Aorta (tissue), 5 donors: ENCODE results near the gene DHX40. TPM values are rescaled to one million over a fixed set of nuclear protein-coding genes. Genes with fewer than 3 reads are reported as not detected.
"Not testable (repeated sequence)": the region's sequence is repeated elsewhere in the genome, so short reads cannot be mapped to it uniquely, and the experiment has no call there.

Experiments
- ATAC-seq: fragments of 200-7000 bp; cut with Tn5 transposase; one replicate; pipeline ENCODE4 v1.9.1; 2022; ENCODE audit warnings: moderate library complexity; ENCODE audit not compliant: low FRiP score
- DNase-seq, 2 donors: peaks; one replicate each; pipeline ENCODE4 v3.0.0-alpha.2; 2020
- H3K27ac ChIP-seq, 2 donors: one replicate each; pipeline ENCODE4 v1.5.1; 2013; ENCODE audit warnings: low read length in 2 of 2, mild to moderate bottlenecking in 2 of 2, moderate library complexity in 2 of 2, control low read depth in 1 of 2, inconsistent platforms in 1 of 2, low read depth in 1 of 2
- H3K27me3 ChIP-seq, 2 donors: one replicate each; pipeline ENCODE4 v1.6.1; 2013; ENCODE audit warnings: control low read depth in 1 of 2, low read length in 1 of 2, mild to moderate bottlenecking in 1 of 2, moderate library complexity in 1 of 2; ENCODE audit not compliant: insufficient read depth in 2 of 2, control insufficient read depth in 1 of 2
- H3K36me3 ChIP-seq, 2 donors: one replicate each; pipeline ENCODE4 v1.6.1; 2013; ENCODE audit warnings: control low read depth in 1 of 2, low read length in 1 of 2, mild to moderate bottlenecking in 1 of 2; ENCODE audit not compliant: insufficient read depth in 2 of 2, control insufficient read depth in 1 of 2
- H3K4me1 ChIP-seq, 2 donors: one replicate each; pipeline ENCODE4 v1.6.1; 2013; ENCODE audit warnings: low read length in 2 of 2, control low read depth in 1 of 2, mild to moderate bottlenecking in 1 of 2, moderate library complexity in 1 of 2; ENCODE audit not compliant: insufficient read depth in 2 of 2, control insufficient read depth in 1 of 2
- H3K4me3 ChIP-seq, 2 donors: one replicate each; pipeline ENCODE4 v1.5.1; 2013; ENCODE audit warnings: low read length in 2 of 2, control low read depth in 1 of 2, mild to moderate bottlenecking in 1 of 2
- H3K9me3 ChIP-seq: one replicate; pipeline ENCODE4 v1.6.1; 2013; ENCODE audit warnings: mild to moderate bottlenecking, low read length; ENCODE audit not compliant: control insufficient read depth
- WGBS, 2 donors: extraction: QIAGEN DNeasy Blood & Tissue Kit; methylation state at CpG; one replicate each; pipeline ENCODE4 v1.1.7; 2013; 5-methylcytosine and 5-hydroxymethylcytosine counted together
- intact Hi-C, 2 donors: fragments of 100-400 bp; cut with DNase I; formaldehyde crosslinking; loops; one replicate each; pipeline versions ENCODE4 v1.14.2 to v1.15.0; 2022
- long read RNA-seq, 2 donors: library from polyadenylated mRNA; unstranded; transcript quantifications; one replicate each; pipeline ENCODE4 v2.0.0, GENCODE V29; 2020 to 2021
- polyA plus RNA-seq, 2 donors: library from polyadenylated mRNA; stranded (reverse); fragments of 200-250 nt; gene quantifications; one replicate each; pipeline ENCODE4 v1.2.3, GENCODE V29; 2013
- total RNA-seq, 2 donors: library from RNA; stranded (reverse); fragmentation: NEBNext Ultra II Directional; extraction: Animal tissue kit (Norgen Biotek cat#: 25700); gene quantifications; one replicate each; pipeline ENCODE4 v1.2.1, GENCODE V29; 2021
- donor health status: healthy with polysubstance abuse.
- donor health status: Bipolar disorder and iron deficiency.
- donor health status: DM: no; HTN: no; CAD: no.
- donor health status: DM: no; HTN: no; CAD: no.
- donor health status: DM: yes; HTN: yes; CAD: no.

The DHX40 gene, protein sequence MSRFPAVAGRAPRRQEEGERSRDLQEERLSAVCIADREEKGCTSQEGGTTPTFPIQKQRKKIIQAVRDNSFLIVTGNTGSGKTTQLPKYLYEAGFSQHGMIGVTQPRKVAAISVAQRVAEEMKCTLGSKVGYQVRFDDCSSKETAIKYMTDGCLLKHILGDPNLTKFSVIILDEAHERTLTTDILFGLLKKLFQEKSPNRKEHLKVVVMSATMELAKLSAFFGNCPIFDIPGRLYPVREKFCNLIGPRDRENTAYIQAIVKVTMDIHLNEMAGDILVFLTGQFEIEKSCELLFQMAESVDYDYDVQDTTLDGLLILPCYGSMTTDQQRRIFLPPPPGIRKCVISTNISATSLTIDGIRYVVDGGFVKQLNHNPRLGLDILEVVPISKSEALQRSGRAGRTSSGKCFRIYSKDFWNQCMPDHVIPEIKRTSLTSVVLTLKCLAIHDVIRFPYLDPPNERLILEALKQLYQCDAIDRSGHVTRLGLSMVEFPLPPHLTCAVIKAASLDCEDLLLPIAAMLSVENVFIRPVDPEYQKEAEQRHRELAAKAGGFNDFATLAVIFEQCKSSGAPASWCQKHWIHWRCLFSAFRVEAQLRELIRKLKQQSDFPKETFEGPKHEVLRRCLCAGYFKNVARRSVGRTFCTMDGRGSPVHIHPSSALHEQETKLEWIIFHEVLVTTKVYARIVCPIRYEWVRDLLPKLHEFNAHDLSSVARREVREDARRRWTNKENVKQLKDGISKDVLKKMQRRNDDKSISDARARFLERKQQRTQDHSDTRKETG
- 10 to 100 TPM; 29.3 to 34.0 TPM for total RNA-seq
- polyA plus RNA-seq, result 10 to 100 TPM; 17.3 to 26.5 TPM
- long read RNA-seq, donor 1, transcript DHX40-201 (18 exons, 3,660 nt), result major isoform, 6 of 13 reads
- long read RNA-seq, donor 1, partial matches to known transcripts, result 3 of 13 reads
- long read RNA-seq, donor 1, other reads (novel, unspliced or antisense), result 4 of 13 reads
- long read RNA-seq, donor 2, transcript DHX40-201 (18 exons, 3,660 nt), result major isoform, 16 of 24 reads
- long read RNA-seq, donor 2, partial matches to known transcripts, result 2 of 24 reads
- long read RNA-seq, donor 2, other reads (novel, unspliced or antisense), result 6 of 24 reads

GRCh38 chr17:59565171-59565958, at the start of gene DHX40:
Gene DHX40, plus strand, starts transcription at chr17:59565610. Its CDS starts 62 bp downstream, at chr17:59565672.
- peak within 1 kb of the TSS in 1 of 2 donors; percentile 85 for H3K27ac ChIP-seq
- intact Hi-C loops, result loop anchor here (5.0 kb wide), 2 partner anchors 52 to 253 kb away; partner anchors contain the start of gene CLTC (in 1 of the 2)
- peak; percentile 98 for ATAC-seq
- peak; percentile 97 to 98 for DNase-seq
- H3K4me3 ChIP-seq, result peak within 1 kb of the TSS; percentile 68 to 92
- 6 to 8% methylated on average over 62 of the region's 62 CpGs for WGBS, 2 donors
- H3K4me1 ChIP-seq, result no peaks in the 10 kb centered on the region
- no peaks in the 10 kb centered on the region for H3K27me3 ChIP-seq
- no peaks in the 10 kb centered on the region for H3K9me3 ChIP-seq
- no peaks in the 10 kb centered on the region for H3K36me3 ChIP-seq

DNA sequence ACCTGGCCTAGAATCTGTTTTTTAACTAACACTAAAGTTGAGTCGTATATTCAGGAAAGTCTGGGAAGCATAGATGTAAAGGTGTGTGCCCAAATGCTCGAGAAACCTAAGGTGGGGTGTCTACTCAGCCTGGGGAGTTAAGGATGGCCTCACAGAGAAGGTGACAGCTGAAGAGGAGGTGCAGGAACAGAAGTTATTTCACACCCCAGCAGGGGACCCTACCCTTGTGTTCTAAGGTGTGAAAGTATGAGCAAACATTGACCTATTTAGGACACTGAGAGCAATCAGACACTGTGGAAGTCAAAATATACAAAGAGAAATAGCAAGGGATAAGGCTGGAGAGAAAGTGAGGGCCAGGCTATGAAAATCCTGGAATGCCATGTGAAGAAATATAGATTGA, 49.0 kb upstream of the DHX40 start:
- H3K36me3 ChIP-seq, result no peaks in the 10 kb centered on the region
- H3K27ac ChIP-seq, result no peak overlapping the region
- WGBS, 2 donors, result 84 to 85% methylated on average over 2 of the region's 2 CpGs
- no peaks in the 10 kb centered on the region for H3K27me3 ChIP-seq
- intact Hi-C loops, result no loop called here
- no peak for DNase-seq
- H3K9me3 ChIP-seq, result no peaks in the 10 kb centered on the region
- no peaks in the 10 kb centered on the region for H3K4me1 ChIP-seq
- no peak overlapping the region for H3K4me3 ChIP-seq
- no peak for ATAC-seq

DNA sequence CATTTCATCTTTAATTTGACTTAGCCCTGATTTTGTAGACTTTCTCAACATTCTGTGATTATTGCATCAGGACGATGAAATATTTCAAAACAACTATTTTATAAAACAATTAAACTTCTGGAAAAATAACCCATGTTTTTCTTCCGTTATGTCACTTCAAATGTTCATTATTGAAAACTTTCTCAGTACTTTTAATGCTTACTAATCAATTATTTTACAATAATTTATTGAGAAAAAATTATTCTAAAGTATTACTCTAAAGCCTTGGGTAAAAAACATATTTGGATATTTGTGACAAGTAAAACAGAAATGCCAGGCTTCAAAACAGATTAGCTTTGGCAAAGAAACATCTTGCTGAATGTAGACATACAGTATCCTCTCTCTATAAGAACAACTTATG, 46.3 kb upstream of the DHX40 start:
- H3K27me3 ChIP-seq, result no peaks in the 10 kb centered on the region
- DNase-seq (no peak), ATAC-seq (no peak)
- no peaks in the 10 kb centered on the region for H3K4me1 ChIP-seq
- no peak overlapping the region for H3K27ac ChIP-seq
- 93 to 97% methylated on average over 2 of the region's 2 CpGs for WGBS, 2 donors
- H3K4me3 ChIP-seq, result no peak overlapping the region
- H3K36me3 ChIP-seq, result no peaks in the 10 kb centered on the region
- intact Hi-C loops, result no loop called here
- no peaks in the 10 kb centered on the region for H3K9me3 ChIP-seq

- Histone ChIP-seq H3K27me3 (no peaks in the 10 kb centered on the region), H3K9me3 (no peaks in the 10 kb centered on the region), H3K4me3 (no peak overlapping the region), H3K36me3 (no peaks in the 10 kb centered on the region), H3K4me1 (no peaks in the 10 kb centered on the region), H3K27ac (no peak overlapping the region)
- 87 to 88% methylated on average over 5 of the region's 5 CpGs for WGBS, 2 donors
- DNase-seq (no peak), ATAC-seq (no peak)
- intact Hi-C loops, result loop anchor here in 1 of 2 donors (5.0 kb wide), 1 partner anchor 213 kb away; no protein-coding TSS in a partner anchor
These were observed 45.2 kb upstream of the DHX40 start for GRCh38 chr17:59520251-59520650.

DNA sequence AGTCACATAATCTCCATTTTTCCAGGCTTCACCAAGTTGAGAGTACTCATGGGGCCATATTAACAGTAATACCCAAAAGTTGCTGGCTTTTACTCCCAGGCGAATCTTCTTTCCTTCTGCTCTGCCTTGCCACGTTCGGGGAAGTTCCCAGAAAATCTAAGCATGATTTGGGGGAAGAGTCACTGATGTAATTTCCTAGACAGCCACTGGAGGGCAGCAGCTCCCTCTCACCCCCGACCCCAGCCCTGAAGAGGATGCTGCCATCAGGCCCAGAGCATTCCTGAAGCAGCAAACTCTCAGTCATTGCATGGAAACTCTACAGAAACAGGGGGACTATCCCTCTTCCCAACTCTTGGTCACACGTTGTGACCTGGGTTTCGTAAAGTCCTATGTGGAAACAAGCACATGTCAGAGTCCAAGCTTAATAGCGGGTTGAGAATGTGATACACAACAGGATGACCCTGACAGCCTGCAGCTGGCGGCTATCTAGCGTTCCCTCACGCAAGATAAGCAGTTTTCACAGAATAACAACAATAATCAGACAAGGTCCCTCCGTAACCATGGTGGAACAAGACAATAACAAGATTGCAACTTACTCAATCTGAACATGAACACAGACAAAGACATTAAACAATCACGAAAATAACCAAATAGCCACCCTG, 43.8 kb upstream of the DHX40 start:
- Histone ChIP-seq H3K4me3 (no peak overlapping the region), H3K27me3 (no peaks in the 10 kb centered on the region), H3K9me3 (no peaks in the 10 kb centered on the region), H3K27ac (no peak overlapping the region), H3K36me3 (no peaks in the 10 kb centered on the region), H3K4me1 (no peaks in the 10 kb centered on the region)
- ATAC-seq (peak; percentile 76), DNase-seq (peak; percentile 63 to 81)
- WGBS, 2 donors, result 49% methylated on average over 12 of the region's 12 CpGs
- intact Hi-C loops, result loop anchor here in 1 of 2 donors (5.0 kb wide), 1 partner anchor 214 kb away; no protein-coding TSS in a partner anchor

- WGBS, 2 donors, result 84 to 87% methylated on average over 3 of the region's 3 CpGs
- not testable (repeated sequence) for H3K4me3 ChIP-seq, H3K27ac ChIP-seq, ATAC-seq, H3K36me3 ChIP-seq, DNase-seq, H3K27me3 ChIP-seq, H3K9me3 ChIP-seq, H3K4me1 ChIP-seq
- intact Hi-C loops, result loop anchor here in 1 of 2 donors (5.0 kb wide), 1 partner anchor 218 kb away; no protein-coding TSS in a partner anchor
These were observed 40.5 kb upstream of the DHX40 start for GRCh38 chr17:59524930-59525329.

DNA sequence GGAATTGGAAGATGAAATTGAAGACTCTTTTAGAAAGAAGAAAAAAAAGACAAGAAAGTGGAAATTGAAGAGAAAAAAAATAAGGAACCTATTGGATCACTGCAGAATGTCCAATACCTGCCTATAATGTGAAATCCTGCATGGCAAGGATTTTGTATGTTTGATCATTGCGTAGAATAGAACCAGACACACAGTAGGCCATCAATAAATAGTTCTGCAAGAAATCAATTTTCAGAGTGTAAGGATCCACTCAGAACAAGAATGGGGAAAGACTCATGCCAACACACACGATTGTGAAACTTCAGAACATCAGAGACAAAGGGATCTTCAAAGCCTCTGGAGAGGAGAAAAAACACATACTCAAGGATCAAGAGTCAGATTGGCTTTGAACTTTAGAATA, 39.7 kb upstream of the DHX40 start:
- ATAC-seq, result no peak
- 77 to 79% methylated on average over 2 of the region's 2 CpGs for WGBS, 2 donors
- Histone ChIP-seq H3K27me3 (no peaks in the 10 kb centered on the region), H3K36me3 (no peaks in the 10 kb centered on the region), H3K27ac (no peak overlapping the region), H3K9me3 (no peaks in the 10 kb centered on the region), H3K4me1 (no peaks in the 10 kb centered on the region), H3K4me3 (no peak overlapping the region)
- intact Hi-C loops, result no loop called here
- DNase-seq, result no peak
